ENCODE data around the gene VPS35L. TPM values are rescaled to one million over a fixed set of nuclear protein-coding genes. Genes with fewer than 3 reads are reported as not detected.

VPS35L gene
- total and polyA plus RNA-seq, 2 of the 13 experiments (the other 11 are each of a cell fraction or from before 2014, with no cell fraction given), result 1.4 to 1.6 TPM

- TF ChIP-seq MBD4 (IDR thresholded peaks at IDR 0.05; ENCODE audit: borderline replicate concordance, low read length), result no peak
- TF ChIP-seq JARID2 (CRISPR knock-in tag; IDR thresholded peaks at IDR 0.05; ENCODE audit: insufficient replicate concordance), result no peak
- TF ChIP-seq, protein P1, sequence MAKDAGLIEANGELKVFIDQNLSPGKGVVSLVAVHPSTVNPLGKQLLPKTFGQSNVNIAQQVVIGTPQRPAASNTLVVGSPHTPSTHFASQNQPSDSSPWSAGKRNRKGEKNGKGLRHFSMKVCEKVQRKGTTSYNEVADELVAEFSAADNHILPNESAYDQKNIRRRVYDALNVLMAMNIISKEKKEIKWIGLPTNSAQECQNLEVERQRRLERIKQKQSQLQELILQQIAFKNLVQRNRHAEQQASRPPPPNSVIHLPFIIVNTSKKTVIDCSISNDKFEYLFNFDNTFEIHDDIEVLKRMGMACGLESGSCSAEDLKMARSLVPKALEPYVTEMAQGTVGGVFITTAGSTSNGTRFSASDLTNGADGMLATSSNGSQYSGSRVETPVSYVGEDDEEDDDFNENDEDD (CRISPR knock-in tag; IDR thresholded peaks at IDR 0.05; ENCODE audit: borderline replicate concordance), result peak; percentile 42
- TF ChIP-seq, protein P2, sequence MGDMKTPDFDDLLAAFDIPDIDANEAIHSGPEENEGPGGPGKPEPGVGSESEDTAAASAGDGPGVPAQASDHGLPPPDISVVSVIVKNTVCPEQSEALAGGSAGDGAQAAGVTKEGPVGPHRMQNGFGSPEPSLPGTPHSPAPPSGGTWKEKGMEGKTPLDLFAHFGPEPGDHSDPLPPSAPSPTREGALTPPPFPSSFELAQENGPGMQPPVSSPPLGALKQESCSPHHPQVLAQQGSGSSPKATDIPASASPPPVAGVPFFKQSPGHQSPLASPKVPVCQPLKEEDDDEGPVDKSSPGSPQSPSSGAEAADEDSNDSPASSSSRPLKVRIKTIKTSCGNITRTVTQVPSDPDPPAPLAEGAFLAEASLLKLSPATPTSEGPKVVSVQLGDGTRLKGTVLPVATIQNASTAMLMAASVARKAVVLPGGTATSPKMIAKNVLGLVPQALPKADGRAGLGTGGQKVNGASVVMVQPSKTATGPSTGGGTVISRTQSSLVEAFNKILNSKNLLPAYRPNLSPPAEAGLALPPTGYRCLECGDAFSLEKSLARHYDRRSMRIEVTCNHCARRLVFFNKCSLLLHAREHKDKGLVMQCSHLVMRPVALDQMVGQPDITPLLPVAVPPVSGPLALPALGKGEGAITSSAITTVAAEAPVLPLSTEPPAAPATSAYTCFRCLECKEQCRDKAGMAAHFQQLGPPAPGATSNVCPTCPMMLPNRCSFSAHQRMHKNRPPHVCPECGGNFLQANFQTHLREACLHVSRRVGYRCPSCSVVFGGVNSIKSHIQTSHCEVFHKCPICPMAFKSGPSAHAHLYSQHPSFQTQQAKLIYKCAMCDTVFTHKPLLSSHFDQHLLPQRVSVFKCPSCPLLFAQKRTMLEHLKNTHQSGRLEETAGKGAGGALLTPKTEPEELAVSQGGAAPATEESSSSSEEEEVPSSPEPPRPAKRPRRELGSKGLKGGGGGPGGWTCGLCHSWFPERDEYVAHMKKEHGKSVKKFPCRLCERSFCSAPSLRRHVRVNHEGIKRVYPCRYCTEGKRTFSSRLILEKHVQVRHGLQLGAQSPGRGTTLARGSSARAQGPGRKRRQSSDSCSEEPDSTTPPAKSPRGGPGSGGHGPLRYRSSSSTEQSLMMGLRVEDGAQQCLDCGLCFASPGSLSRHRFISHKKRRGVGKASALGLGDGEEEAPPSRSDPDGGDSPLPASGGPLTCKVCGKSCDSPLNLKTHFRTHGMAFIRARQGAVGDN (CRISPR knock-in tag; IDR thresholded peaks at IDR 0.05), result peak; percentile 96
- TF ChIP-seq ZNF510 (CRISPR knock-in tag; IDR thresholded peaks at IDR 0.05; ENCODE audit: low read depth), result 0 out of 2 replicates have a peak, but pooled peaks have one; percentile 15
- TF ChIP-seq, protein P3, sequence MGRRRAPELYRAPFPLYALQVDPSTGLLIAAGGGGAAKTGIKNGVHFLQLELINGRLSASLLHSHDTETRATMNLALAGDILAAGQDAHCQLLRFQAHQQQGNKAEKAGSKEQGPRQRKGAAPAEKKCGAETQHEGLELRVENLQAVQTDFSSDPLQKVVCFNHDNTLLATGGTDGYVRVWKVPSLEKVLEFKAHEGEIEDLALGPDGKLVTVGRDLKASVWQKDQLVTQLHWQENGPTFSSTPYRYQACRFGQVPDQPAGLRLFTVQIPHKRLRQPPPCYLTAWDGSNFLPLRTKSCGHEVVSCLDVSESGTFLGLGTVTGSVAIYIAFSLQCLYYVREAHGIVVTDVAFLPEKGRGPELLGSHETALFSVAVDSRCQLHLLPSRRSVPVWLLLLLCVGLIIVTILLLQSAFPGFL (CRISPR knock-in tag; IDR thresholded peaks at IDR 0.05), result no peak
- no peak for TF ChIP-seq PRPF4 (IDR thresholded peaks at IDR 0.05; ENCODE audit: low read depth, low read length, poor library complexity, severe bottlenecking)
- no peak for TF ChIP-seq SRSF9 (IDR thresholded peaks at IDR 0.05; ENCODE audit: borderline replicate concordance, insufficient read depth, low read depth, low read length, poor library complexity, severe bottlenecking)
- TF ChIP-seq ZNF737 (CRISPR knock-in tag; IDR thresholded peaks at IDR 0.05; ENCODE audit: borderline replicate concordance), result no peak
- no peak for TF ChIP-seq MNT (IDR thresholded peaks at IDR 0.05)
- TF ChIP-seq, protein P4, sequence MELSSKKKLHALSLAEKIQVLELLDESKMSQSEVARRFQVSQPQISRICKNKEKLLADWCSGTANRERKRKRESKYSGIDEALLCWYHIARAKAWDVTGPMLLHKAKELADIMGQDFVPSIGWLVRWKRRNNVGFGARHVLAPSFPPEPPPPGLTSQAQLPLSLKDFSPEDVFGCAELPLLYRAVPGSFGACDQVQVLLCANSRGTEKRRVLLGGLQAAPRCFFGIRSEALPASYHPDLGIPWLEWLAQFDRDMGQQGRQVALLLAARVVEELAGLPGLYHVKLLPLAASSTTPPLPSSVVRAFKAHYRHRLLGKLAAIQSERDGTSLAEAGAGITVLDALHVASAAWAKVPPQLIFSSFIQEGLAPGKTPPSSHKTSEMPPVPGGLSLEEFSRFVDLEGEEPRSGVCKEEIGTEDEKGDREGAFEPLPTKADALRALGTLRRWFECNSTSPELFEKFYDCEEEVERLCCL (CRISPR knock-in tag; IDR thresholded peaks at IDR 0.05; ENCODE audit: borderline replicate concordance), result 0 out of 2 replicates have a peak, but pooled peaks have one; percentile 32
- TF ChIP-seq ZNF878 (CRISPR knock-in tag; IDR thresholded peaks at IDR 0.05), result no peak
- TF ChIP-seq ZNF431 (CRISPR knock-in tag; IDR thresholded peaks at IDR 0.05; ENCODE audit: borderline replicate concordance, low read depth), result no peak
- TF ChIP-seq ZNF24 (IDR thresholded peaks at IDR 0.05), result no peak
- peak; percentile 91 for TF ChIP-seq MXD3 (CRISPR knock-in tag; IDR thresholded peaks at IDR 0.05)
- peak; percentile 84 for TF ChIP-seq SRY (CRISPR knock-in tag; IDR thresholded peaks at IDR 0.05)
- no peak for TF ChIP-seq JUNB (CRISPR knock-in tag; IDR thresholded peaks at IDR 0.05; ENCODE audit: borderline replicate concordance)
Measured at GRCh38 chr16:19521471-19522396, 33.8 kb upstream of the VPS35L start, which contains the start of gene GDE1 (continued).

Data from HepG2 (cell line).